Psoas muscle (tissue), 8 donors: ENCODE data around the gene BRIP1. TPM values are rescaled to one million over a fixed set of nuclear protein-coding genes. Genes with fewer than 3 reads are reported as not detected.

Source experiments
- ATAC-seq, 4 donors: fragments of 200-7000 bp; cut with Tn5 transposase; one replicate each; pipeline ENCODE4 v1.9.1; 2020; ENCODE audit warnings: moderate library complexity in 3 of 4, mild to moderate bottlenecking in 2 of 4
- DNase-seq, 2 donors: peaks; one replicate each; pipeline ENCODE4 v3.0.0-alpha.2; 2020
- H3K27ac ChIP-seq: fragments of 200-600 bp; one replicate; pipeline ENCODE4 v1.8.0; 2022
- H3K27me3 ChIP-seq, 3 donors: fragments of 200-600 bp in 1 of 3; one replicate each; pipeline versions ENCODE4 v1.6.1 to v1.8.0; 2013 to 2022; ENCODE audit warnings: low read length in 2 of 3, mild to moderate bottlenecking in 2 of 3, moderate library complexity in 1 of 3; ENCODE audit not compliant: insufficient read depth in 3 of 3
- H3K36me3 ChIP-seq, 2 donors: fragments of 200-600 bp in 1 of 2; one replicate each; pipeline versions ENCODE4 v1.6.1 to v1.8.0; 2013 to 2022; ENCODE audit warnings: low read depth in 1 of 2, mild to moderate bottlenecking in 1 of 2, moderate library complexity in 1 of 2; ENCODE audit not compliant: insufficient read depth in 1 of 2
- H3K4me1 ChIP-seq: fragments of 200-600 bp; one replicate; pipeline ENCODE4 v1.8.0; 2022
- H3K4me3 ChIP-seq: fragments of 200-600 bp; one replicate; pipeline ENCODE4 v1.8.0; 2022; ENCODE audit warnings: mild to moderate bottlenecking
- H3K9me3 ChIP-seq: fragments of 200-600 bp; one replicate; pipeline ENCODE4 v1.8.0; 2022
- WGBS, 3 donors: extraction: QIAGEN DNeasy Blood & Tissue Kit; methylation state at CpG; one replicate each; pipeline versions ENCODE4 v1.1.6 to v1.1.7; 2013; 5-methylcytosine and 5-hydroxymethylcytosine counted together
- intact Hi-C, 2 donors: fragments of 100-400 bp; cut with DNase I; formaldehyde crosslinking; loops; one replicate each; pipeline versions ENCODE4 v1.11.0 to v1.14.2; 2022
- polyA plus RNA-seq, 3 donors: library from polyadenylated mRNA; stranded (reverse); fragments of 200-250 nt; gene quantifications; one replicate each; pipeline ENCODE4 v1.2.3, GENCODE V29; 2013
- total RNA-seq, 4 donors: library from RNA; stranded (reverse); fragmentation: NEBNext Ultra II Directional in 2 of 4; extraction: Animal tissue kit (Norgen Biotek cat#: 25700) in 2 of 4; gene quantifications; one replicate each; pipeline versions ENCODE4 v1.2.1 to v1.2.4, GENCODE V29; 2021 to 2023
- TF ChIP-seq, protein P1 (sequence below): fragments of 200-600 bp; IDR thresholded peaks from one replicate; pipeline ENCODE4 v1.8.0; 2022; ENCODE audit warnings: antibody characterized with exemption
- donor health status: healthy with polysubstance abuse.
- donor health status: DM: no; HTN: no; CAD: no; lungs with moderate emphysema.
- donor health status: Bipolar disorder and iron deficiency.
- donor health status: healthy.
- donor health status: DM: yes; HTN: yes; CAD: no.
- donor health status: DM: no; HTN: no; CAD: no.
- donor health status: DM: no; HTN: no; CAD: no.
- donor health status: DM: yes; HTN: yes; CAD: no.

Gene BRIP1
- total and polyA plus RNA-seq, 7 donors, result 0.03 to 0.40 (median 0.19) TPM; not detected in 1

DNA sequence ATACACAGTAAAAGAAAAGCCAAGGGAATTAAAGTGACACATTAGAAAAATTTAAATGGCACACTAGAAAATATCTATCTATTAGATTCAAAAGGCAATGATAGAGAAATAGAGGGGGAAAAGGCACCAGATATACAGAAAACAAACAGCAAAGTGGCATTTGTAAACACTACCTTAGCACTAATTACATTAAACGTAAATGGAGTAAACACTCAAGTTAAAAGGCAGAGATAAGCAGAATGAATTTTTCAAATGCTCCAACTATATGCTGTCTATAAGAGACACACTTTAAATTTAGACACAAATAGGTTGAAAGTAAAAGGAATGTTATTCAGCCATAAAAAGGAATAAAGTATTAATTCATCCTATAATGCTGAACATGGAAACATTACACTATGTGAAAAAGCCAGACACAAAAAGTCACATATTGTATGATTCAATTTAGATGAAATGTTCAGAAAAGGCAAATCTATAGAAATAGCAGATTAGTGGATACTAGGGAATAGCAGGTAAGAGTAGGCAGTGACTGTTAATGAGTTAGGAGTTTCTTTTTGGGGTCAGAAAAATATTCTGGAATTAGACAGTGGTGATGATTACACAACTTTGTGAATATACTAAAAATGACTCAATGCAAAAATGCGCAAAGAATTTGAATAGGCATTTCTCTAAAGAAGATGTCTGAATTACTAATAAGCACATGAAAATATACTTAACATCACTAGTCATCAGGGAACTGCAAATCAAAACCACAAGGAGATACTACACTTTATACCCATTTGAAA lies 92.4 kb downstream of the BRIP1 start:
- WGBS, 3 donors, result 95 to 99% (median 99%) methylated on average over 2 of the region's 2 CpGs
- no peaks in the 10 kb centered on the region for H3K36me3 ChIP-seq
- H3K27ac ChIP-seq, result no peak overlapping the region
- no peaks in the 10 kb centered on the region for H3K27me3 ChIP-seq
- TF ChIP-seq, protein P1, sequence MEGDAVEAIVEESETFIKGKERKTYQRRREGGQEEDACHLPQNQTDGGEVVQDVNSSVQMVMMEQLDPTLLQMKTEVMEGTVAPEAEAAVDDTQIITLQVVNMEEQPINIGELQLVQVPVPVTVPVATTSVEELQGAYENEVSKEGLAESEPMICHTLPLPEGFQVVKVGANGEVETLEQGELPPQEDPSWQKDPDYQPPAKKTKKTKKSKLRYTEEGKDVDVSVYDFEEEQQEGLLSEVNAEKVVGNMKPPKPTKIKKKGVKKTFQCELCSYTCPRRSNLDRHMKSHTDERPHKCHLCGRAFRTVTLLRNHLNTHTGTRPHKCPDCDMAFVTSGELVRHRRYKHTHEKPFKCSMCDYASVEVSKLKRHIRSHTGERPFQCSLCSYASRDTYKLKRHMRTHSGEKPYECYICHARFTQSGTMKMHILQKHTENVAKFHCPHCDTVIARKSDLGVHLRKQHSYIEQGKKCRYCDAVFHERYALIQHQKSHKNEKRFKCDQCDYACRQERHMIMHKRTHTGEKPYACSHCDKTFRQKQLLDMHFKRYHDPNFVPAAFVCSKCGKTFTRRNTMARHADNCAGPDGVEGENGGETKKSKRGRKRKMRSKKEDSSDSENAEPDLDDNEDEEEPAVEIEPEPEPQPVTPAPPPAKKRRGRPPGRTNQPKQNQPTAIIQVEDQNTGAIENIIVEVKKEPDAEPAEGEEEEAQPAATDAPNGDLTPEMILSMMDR, result no peak
- no peak for ATAC-seq
- H3K4me1 ChIP-seq, result no peaks in the 10 kb centered on the region
- DNase-seq, result no peak
- H3K9me3 ChIP-seq, result peaks cover 15% of the 10 kb centered on the region
- no peak overlapping the region for H3K4me3 ChIP-seq
- intact Hi-C loops, result no loop called here

DNA sequence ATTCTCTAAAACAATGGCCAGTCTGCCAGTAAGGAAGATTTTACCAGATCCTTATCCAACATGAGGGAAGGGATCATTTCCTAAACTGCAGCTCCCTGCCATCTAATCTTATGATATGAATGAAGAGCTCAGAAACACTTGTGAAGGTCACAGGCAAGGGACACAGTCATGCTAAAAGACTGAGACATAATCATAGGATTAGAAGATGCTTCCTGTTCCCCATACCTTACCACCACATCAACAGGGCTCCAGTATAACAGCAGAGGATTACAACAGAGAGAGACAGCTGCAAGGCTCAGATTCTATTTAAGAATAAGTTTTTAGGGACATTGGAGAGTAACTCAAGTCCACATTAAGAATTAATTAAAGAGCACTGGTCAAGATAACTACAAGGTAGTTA lies 93.3 kb downstream of the BRIP1 start:
- TF ChIP-seq, protein P1, result no peak

DNA sequence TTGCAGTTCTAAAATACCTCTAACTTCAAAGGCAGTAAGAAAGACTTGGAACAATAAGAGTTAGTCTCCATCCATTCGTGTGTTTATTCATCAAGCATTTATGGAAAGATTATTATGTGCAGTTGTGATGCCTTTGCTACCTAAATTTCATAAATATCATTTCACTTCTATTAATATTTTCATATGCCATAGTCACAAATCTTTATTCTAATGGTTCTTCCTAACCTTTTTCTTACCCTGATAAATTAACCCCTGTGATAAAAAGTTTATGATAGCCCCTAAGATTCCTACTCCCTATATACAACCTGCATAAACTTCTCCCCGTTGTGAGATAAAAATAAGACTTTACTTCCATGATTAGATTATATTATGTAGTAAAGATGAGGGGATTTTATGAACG lies 94.9 kb downstream of the BRIP1 start:
- intact Hi-C loops, result no loop called here
- H3K27ac ChIP-seq, result no peak overlapping the region
- H3K9me3 ChIP-seq, result peaks cover 15% of the 10 kb centered on the region
- WGBS, 3 donors, result 94 to 95% (median 94%) methylated on average over 3 of the region's 3 CpGs
- no peaks in the 10 kb centered on the region for H3K4me1 ChIP-seq
- H3K36me3 ChIP-seq, result no peaks in the 10 kb centered on the region
- no peaks in the 10 kb centered on the region for H3K27me3 ChIP-seq
- TF ChIP-seq, protein P1, result no peak
- DNase-seq (no peak), ATAC-seq (no peak)
- H3K4me3 ChIP-seq, result no peak overlapping the region

More for the DNA sequence above, 93.3 kb downstream of the BRIP1 start:
- H3K4me3 ChIP-seq, result no peak overlapping the region
- no peaks in the 10 kb centered on the region for H3K4me1 ChIP-seq
- peaks cover 15% of the 10 kb centered on the region for H3K9me3 ChIP-seq
- H3K27ac ChIP-seq, result no peak overlapping the region
- DNase-seq (no peak), ATAC-seq (no peak)
- intact Hi-C loops, result no loop called here
- no peaks in the 10 kb centered on the region for H3K36me3 ChIP-seq
- no peaks in the 10 kb centered on the region for H3K27me3 ChIP-seq

DNA sequence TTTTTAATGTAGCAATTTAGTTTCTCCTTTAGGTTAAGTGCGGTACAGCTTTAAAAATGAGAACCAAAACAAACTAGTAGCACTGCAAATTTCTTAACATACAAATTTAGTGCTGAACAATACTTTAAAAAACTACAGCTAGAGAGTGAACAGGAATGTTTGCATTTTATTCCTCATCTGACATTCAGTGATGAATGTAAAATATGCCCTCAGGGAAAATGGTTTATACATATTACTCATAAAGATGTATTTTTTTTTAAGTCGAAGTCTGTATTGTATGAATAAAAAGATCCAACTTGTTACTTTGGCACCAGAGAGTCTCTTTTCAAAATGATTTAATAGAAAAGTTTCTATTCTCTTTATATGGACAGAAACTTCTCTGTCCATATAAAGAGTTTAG lies 96.8 kb downstream of the BRIP1 start:
- DNase-seq (no peak), ATAC-seq (no peak)
- Histone ChIP-seq H3K9me3 (peaks cover 12% of the 10 kb centered on the region), H3K27ac (no peak overlapping the region), H3K4me1 (no peaks in the 10 kb centered on the region), H3K4me3 (no peak overlapping the region), H3K27me3 (no peaks in the 10 kb centered on the region), H3K36me3 (no peaks in the 10 kb centered on the region)
- WGBS, 3 donors, result 88 to 90% (median 88%) methylated on average over 2 of the region's 2 CpGs
- TF ChIP-seq, protein P1, result no peak
- intact Hi-C loops, result no loop called here

DNA sequence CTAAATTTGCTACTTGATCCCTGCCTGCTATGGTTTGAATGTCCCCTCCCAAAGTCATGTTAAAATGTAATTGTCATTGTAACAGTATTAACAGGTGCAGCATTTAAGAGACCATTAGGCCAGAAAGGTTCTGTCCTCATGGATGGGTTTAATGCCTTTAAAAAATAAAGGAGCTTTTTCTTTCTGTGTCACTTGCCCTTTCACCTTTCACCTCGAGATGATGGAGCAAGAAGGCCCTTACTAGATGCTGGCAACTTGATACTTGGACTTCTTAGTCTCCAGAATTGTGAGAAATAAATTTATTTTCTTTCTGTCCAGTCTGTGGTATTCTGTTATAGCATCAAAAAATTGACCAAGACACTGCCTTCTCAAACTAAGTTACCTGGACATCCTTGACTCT lies 98.5 kb downstream of the BRIP1 start:
- Histone ChIP-seq H3K27ac (no peak overlapping the region), H3K9me3 (no peaks in the 10 kb centered on the region), H3K4me1 (no peaks in the 10 kb centered on the region), H3K36me3 (no peaks in the 10 kb centered on the region), H3K4me3 (no peak overlapping the region), H3K27me3 (no peaks in the 10 kb centered on the region)
- TF ChIP-seq, protein P1, result no peak
- ATAC-seq (no peak), DNase-seq (no peak)
- 88 to 97% (median 91%) methylated on average over 1 of the region's 1 CpG for WGBS, 3 donors
- intact Hi-C loops, result no loop called here
